ENCODE results near the gene LRFN4. TPM values are rescaled to one million over a fixed set of nuclear protein-coding genes. Genes with fewer than 3 reads are reported as not detected.

LRFN4 gene
- total RNA-seq, 1 experiment from 2014 or later: 30.3 TPM

DNA sequence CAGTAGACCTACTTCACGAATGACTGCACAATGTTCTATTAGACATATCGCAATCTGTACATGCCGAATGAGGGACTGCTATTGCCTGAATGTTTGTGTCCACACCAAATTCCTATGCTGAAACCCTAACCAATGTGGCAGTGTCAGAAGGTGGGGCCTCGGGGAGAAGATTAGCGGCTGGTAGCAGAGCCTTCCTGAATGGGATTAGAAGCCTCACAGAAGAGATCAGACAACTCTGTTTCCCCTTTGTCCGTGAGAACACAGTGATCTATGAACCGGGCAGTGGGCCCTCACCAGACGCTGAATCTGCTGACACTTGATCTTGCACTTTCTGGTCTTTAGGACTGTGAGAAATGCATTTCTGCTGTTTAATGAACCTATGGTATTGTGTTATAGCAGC is 33.1 kb downstream of the LRFN4 start:
- CTCF ChIA-PET: no interaction called here
- Mint-ChIP-seq H3K9me3 (ENCODE audit: low read depth, unreplicated experiment) (no peaks in the 10 kb centered on the region), H3K4me3 (ENCODE audit: low read depth, unreplicated experiment) (no peak overlapping the region), H3K27me3 (ENCODE audit: unreplicated experiment) (no peaks in the 10 kb centered on the region), H3K36me3 (ENCODE audit: insufficient read depth, unreplicated experiment) (no peaks in the 10 kb centered on the region), H3K4me1 (ENCODE audit: low read depth, unreplicated experiment) (peaks cover 18% of the 10 kb centered on the region), H3K27ac (ENCODE audit: unreplicated experiment) (no peak overlapping the region)
- TF ChIP-seq, protein P1, sequence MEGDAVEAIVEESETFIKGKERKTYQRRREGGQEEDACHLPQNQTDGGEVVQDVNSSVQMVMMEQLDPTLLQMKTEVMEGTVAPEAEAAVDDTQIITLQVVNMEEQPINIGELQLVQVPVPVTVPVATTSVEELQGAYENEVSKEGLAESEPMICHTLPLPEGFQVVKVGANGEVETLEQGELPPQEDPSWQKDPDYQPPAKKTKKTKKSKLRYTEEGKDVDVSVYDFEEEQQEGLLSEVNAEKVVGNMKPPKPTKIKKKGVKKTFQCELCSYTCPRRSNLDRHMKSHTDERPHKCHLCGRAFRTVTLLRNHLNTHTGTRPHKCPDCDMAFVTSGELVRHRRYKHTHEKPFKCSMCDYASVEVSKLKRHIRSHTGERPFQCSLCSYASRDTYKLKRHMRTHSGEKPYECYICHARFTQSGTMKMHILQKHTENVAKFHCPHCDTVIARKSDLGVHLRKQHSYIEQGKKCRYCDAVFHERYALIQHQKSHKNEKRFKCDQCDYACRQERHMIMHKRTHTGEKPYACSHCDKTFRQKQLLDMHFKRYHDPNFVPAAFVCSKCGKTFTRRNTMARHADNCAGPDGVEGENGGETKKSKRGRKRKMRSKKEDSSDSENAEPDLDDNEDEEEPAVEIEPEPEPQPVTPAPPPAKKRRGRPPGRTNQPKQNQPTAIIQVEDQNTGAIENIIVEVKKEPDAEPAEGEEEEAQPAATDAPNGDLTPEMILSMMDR (IDR thresholded peaks at IDR 0.05; ENCODE audit: unreplicated experiment): no peak
- DNase-seq: no peak
- no TSS peak for BruUV-seq (replicated peaks)
- intact Hi-C loops (cut with micrococcal nuclease; ENCODE audit: unreplicated experiment): loop anchor here (10.0 kb wide), 1 partner anchor 65 kb away; the partner anchor contains the start of gene PC

DNA sequence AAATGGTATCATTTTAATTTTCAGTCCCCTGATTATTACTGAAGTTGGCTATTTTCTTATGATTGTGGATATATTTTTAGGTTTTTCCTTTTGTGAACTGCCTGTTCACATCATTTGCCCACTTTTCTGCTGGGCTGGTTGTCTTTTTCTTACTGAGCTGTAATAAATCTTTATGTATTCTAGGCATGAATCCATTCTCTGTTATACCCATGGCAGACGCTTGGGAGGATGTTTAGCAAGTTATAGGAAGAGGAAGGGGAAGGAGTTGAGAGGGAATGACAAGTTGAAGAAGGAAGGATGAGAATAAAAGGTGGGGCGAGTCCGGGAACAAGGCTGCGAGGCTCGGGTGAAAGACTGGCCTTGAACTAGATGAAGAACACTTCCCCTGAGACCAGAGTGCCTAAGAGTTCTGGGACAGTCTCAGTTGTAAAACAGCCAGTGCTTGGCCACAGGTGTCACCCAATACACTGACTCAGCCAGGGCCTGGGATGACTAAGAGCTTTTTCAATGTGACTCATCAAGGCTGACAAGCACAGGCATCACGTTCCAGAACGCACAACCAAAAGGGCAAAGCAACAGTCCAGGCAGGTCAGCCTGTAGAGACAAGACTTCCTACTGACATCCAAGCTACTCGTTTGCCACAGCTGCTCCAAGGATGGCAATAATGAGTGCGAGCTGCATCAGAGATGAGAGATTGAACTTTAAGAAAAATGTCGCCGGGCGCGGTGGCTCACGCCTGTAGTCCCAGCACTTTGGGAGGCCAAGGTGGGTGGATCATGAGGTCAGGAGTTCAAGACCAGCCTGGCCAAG is 35.2 kb downstream of the LRFN4 start:
- intact Hi-C loops (cut with micrococcal nuclease; ENCODE audit: unreplicated experiment): loop anchor here (10.0 kb wide), 1 partner anchor 63 kb away; the partner anchor contains the start of gene PC
- CTCF ChIA-PET: interaction anchor here (0.6 to 1.4 kb wide), 6 partner anchors 9 to 559 kb away, joined by 3 to 6 read pairs (median 4); no protein-coding TSS in a partner anchor
- BruUV-seq (replicated peaks): no TSS peak

DNA sequence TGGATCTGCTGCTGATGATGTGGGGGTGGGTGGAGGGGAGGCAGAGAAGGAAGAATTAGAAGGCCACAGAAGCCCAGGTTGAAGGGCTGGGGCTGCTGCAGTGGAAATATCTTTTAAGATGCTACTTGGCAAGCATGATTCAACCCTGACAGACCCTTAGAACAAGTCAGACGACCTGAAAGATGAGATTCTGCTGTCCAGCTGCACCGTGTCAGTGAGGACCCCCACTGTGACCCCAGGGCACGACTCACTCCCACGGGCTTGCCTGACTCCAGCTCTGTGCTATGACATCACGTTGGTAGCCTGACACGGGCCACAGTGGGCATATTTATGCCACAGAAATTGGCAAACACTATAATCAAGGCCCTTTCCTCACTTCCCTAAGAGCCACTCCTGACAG is 36.0 kb downstream of the LRFN4 start:
- TF ChIP-seq, protein P1 (IDR thresholded peaks at IDR 0.05; ENCODE audit: unreplicated experiment): no peak
- Mint-ChIP-seq H3K4me3 (ENCODE audit: low read depth, unreplicated experiment) (no peak overlapping the region), H3K27ac (ENCODE audit: unreplicated experiment) (no peak overlapping the region), H3K27me3 (ENCODE audit: unreplicated experiment) (no peaks in the 10 kb centered on the region), H3K36me3 (ENCODE audit: insufficient read depth, unreplicated experiment) (no peaks in the 10 kb centered on the region), H3K4me1 (ENCODE audit: low read depth, unreplicated experiment) (peaks cover 18% of the 10 kb centered on the region), H3K9me3 (ENCODE audit: low read depth, unreplicated experiment) (no peaks in the 10 kb centered on the region)
- CTCF ChIA-PET: interaction anchor here (0.7 to 1.4 kb wide), 5 partner anchors 10 to 558 kb away, joined by 3 to 4 read pairs (median 3); no protein-coding TSS in a partner anchor
- intact Hi-C loops (cut with micrococcal nuclease; ENCODE audit: unreplicated experiment): loop anchor here (10.0 kb wide), 1 partner anchor 62 kb away; the partner anchor contains the start of gene PC
- BruUV-seq (replicated peaks): no TSS peak
- no peak for DNase-seq

More for the DNA sequence above, 35.2 kb downstream of the LRFN4 start:
- Mint-ChIP-seq H3K36me3 (ENCODE audit: insufficient read depth, unreplicated experiment) (no peaks in the 10 kb centered on the region), H3K4me3 (ENCODE audit: low read depth, unreplicated experiment) (no peak overlapping the region), H3K9me3 (ENCODE audit: low read depth, unreplicated experiment) (no peaks in the 10 kb centered on the region), H3K4me1 (ENCODE audit: low read depth, unreplicated experiment) (peaks cover 18% of the 10 kb centered on the region), H3K27ac (ENCODE audit: unreplicated experiment) (peak overlapping the region; percentile 83), H3K27me3 (ENCODE audit: unreplicated experiment) (no peaks in the 10 kb centered on the region)
- TF ChIP-seq, protein P1 (IDR thresholded peaks at IDR 0.05; ENCODE audit: unreplicated experiment): no peak
- peak; percentile 80 for DNase-seq

DNA sequence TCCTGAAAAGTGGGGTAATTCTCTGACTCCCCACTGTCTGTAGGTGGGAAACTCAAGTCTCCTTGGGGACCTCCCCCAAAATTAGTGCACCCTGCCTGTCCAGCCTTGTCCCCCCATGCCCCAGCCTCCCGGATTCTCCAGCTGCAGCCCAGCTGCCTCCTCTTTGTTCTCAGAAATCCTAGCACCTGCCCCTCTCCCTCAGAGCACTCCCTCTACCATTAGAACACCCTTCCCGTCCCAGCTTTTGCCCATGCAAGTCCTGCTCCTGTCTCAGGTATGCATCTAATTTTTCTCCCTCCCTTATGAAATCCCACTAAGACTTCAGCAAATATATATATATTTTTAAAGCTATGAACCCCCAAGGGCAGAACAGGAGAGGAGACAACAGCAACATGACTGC is 37.3 kb downstream of the LRFN4 start:
- intact Hi-C loops (cut with micrococcal nuclease; ENCODE audit: unreplicated experiment): loop anchor here (10.0 kb wide), 1 partner anchor 61 kb away; the partner anchor contains the start of gene PC
- TF ChIP-seq, protein P1 (IDR thresholded peaks at IDR 0.05; ENCODE audit: unreplicated experiment): no peak
- no peaks in the 10 kb centered on the region for H3K27me3 Mint-ChIP-seq (ENCODE audit: unreplicated experiment)
- H3K4me1 Mint-ChIP-seq (ENCODE audit: low read depth, unreplicated experiment): peaks cover 18% of the 10 kb centered on the region
- no peak overlapping the region for H3K4me3 Mint-ChIP-seq (ENCODE audit: low read depth, unreplicated experiment)
- no peaks in the 10 kb centered on the region for H3K36me3 Mint-ChIP-seq (ENCODE audit: insufficient read depth, unreplicated experiment)
- no peak for DNase-seq
- CTCF ChIA-PET: no interaction called here
- H3K27ac Mint-ChIP-seq (ENCODE audit: unreplicated experiment): no peak overlapping the region
- no peaks in the 10 kb centered on the region for H3K9me3 Mint-ChIP-seq (ENCODE audit: low read depth, unreplicated experiment)
- BruUV-seq (replicated peaks): no TSS peak
